ENCODE results near the gene MARF1.

MARF1 gene

DNA sequence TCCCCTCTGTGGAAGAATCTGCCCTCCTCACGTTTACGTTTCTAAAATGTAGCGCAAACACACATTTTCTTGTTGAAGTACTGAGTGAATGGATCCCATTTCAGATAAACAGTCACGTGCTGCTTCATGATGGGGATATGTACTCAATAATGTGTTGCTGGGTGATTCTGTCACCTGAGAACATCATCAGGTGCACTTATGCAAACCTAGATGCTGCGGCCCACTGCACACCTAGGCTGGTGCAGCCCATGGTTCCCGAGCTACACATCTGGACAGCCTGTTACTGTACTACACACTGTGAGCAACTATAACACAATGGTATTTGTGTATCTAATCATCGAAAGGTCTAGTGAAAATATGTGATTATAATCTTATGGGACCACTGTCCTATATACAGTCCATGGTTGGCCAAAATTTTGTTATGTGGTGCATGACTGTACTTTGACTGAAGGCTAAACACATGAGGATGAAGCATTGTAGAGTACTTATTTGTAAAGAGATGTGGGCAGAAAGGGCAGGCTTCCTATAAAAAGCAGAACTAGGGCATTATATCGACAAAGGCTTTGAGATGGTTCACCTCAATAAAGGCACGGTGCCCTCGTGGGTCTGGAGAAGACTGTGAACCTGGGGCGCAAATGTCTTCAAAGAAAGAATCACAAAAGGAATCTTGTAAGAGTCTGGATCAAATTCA lies 26.3 kb downstream of the MARF1 start:
- no peak for DNase-seq (ENCODE audit: low read depth, low spot score)
- peaks cover 74% of the 10 kb centered on the region for H3K36me3 ChIP-seq (ENCODE audit: insufficient read depth, insufficient read length, low read length)
- H3K9me3 ChIP-seq (ENCODE audit: insufficient read depth, low read length): no peaks in the 10 kb centered on the region
- no peaks in the 10 kb centered on the region for H3K4me1 ChIP-seq (ENCODE audit: insufficient read depth, insufficient read length)
- TF ChIP-seq ZNF274 (IDR thresholded peaks at IDR 0.05; ENCODE audit: low read depth, low read length) (no peak), YY1 (IDR thresholded peaks at IDR 0.05; ENCODE audit: insufficient read depth, insufficient read length) (no peak), SUZ12 (IDR thresholded peaks at IDR 0.05; ENCODE audit: extremely low read depth, insufficient read depth, insufficient read length) (no peak)
- H3K4me3 ChIP-seq (ENCODE audit: insufficient read length, low read depth): no peak overlapping the region
- H3K27me3 ChIP-seq (ENCODE audit: insufficient read depth, insufficient read length): no peaks in the 10 kb centered on the region
- H3K9ac ChIP-seq (ENCODE audit: insufficient read length, low read depth): no peak overlapping the region

DNA sequence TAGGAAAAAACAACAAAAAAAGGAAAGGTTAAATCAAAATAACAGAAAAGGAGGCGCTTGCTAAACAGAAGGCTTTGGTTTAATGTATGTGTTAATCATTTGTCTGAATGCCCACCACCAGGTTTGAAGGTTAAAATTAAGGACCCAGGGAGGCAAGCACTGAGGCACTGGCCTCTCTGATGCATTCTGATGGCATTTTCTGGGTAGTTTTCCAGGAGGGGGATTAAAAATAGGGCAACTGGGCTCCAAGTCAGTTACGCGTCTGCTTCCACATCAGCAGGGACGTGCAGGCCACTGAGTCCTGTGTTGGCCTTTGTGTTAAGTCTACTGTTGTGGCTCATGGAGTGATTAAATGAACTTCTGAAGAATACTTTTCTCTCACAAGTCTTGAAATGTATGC lies 26.9 kb downstream of the MARF1 start:
- peaks cover 72% of the 10 kb centered on the region for H3K36me3 ChIP-seq (ENCODE audit: insufficient read depth, insufficient read length, low read length)

DNA sequence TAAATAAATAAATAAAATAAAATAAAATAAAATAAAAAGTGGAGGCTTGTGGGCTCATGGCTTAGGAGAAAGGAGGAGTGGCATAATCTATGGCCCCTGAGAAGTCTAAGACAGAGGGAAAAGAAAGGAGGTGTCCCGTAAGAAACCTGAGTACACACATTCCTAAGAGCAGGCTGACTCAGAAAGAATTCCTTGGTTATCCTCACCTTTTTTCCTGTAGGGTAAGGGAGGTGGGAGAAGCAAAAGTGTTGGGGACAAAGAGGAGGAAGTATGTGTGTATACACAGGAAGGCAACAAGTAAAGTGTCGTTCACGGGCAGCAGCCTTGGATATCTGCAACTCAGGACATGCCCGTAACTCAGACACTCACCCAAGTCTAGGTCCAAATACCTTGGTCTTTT lies 29.3 kb downstream of the MARF1 start:
- TF ChIP-seq YY1 (IDR thresholded peaks at IDR 0.05; ENCODE audit: insufficient read depth, insufficient read length) (no peak), ZNF274 (IDR thresholded peaks at IDR 0.05; ENCODE audit: low read depth, low read length) (no peak), SUZ12 (IDR thresholded peaks at IDR 0.05; ENCODE audit: extremely low read depth, insufficient read depth, insufficient read length) (no peak)
- Histone ChIP-seq H3K9ac (ENCODE audit: insufficient read length, low read depth) (no peak overlapping the region), H3K27me3 (ENCODE audit: insufficient read depth, insufficient read length) (no peaks in the 10 kb centered on the region), H3K4me1 (ENCODE audit: insufficient read depth, insufficient read length) (no peaks in the 10 kb centered on the region), H3K9me3 (ENCODE audit: insufficient read depth, low read length) (no peaks in the 10 kb centered on the region), H3K36me3 (ENCODE audit: insufficient read depth, insufficient read length, low read length) (peaks cover 58% of the 10 kb centered on the region), H3K4me3 (ENCODE audit: insufficient read length, low read depth) (no peak overlapping the region)
- peak; percentile 33 for DNase-seq (ENCODE audit: low read depth, low spot score)

More for the DNA sequence above, 26.9 kb downstream of the MARF1 start:
- DNase-seq (ENCODE audit: low read depth, low spot score): no peak
- Histone ChIP-seq H3K9ac (ENCODE audit: insufficient read length, low read depth) (no peak overlapping the region), H3K27me3 (ENCODE audit: insufficient read depth, insufficient read length) (no peaks in the 10 kb centered on the region), H3K4me3 (ENCODE audit: insufficient read length, low read depth) (no peak overlapping the region), H3K4me1 (ENCODE audit: insufficient read depth, insufficient read length) (no peaks in the 10 kb centered on the region), H3K9me3 (ENCODE audit: insufficient read depth, low read length) (no peaks in the 10 kb centered on the region)
- TF ChIP-seq SUZ12 (IDR thresholded peaks at IDR 0.05; ENCODE audit: extremely low read depth, insufficient read depth, insufficient read length) (no peak), ZNF274 (IDR thresholded peaks at IDR 0.05; ENCODE audit: low read depth, low read length) (no peak), YY1 (IDR thresholded peaks at IDR 0.05; ENCODE audit: insufficient read depth, insufficient read length) (no peak)

DNA sequence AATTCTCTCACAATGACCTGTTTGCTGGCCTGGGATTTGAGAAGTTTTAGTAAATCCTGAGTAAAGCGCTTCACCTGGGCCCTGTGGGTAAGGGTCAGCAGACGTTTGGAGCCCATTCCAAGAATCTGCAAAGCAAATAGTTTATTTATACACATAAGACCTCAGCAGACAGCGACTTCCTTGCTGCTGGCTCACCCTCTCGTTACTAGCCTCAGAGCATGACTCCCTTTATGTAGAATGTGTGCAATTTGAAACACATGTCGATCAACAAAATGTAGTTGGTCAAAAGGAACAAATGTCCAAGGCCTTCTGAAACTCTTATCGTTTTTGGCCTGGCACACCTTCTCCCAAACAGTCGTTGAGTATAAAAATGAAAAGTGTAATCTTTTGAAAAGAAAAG lies 31.3 kb downstream of the MARF1 start:
- Histone ChIP-seq H3K4me1 (ENCODE audit: insufficient read depth, insufficient read length) (peaks cover 8% of the 10 kb centered on the region), H3K36me3 (ENCODE audit: insufficient read depth, insufficient read length, low read length) (peaks cover 52% of the 10 kb centered on the region), H3K4me3 (ENCODE audit: insufficient read length, low read depth) (no peak overlapping the region), H3K9me3 (ENCODE audit: insufficient read depth, low read length) (no peaks in the 10 kb centered on the region), H3K27me3 (ENCODE audit: insufficient read depth, insufficient read length) (no peaks in the 10 kb centered on the region), H3K9ac (ENCODE audit: insufficient read length, low read depth) (no peak overlapping the region)
- no peak for DNase-seq (ENCODE audit: low read depth, low spot score)
- TF ChIP-seq SUZ12 (IDR thresholded peaks at IDR 0.05; ENCODE audit: extremely low read depth, insufficient read depth, insufficient read length) (no peak), ZNF274 (IDR thresholded peaks at IDR 0.05; ENCODE audit: low read depth, low read length) (no peak), YY1 (IDR thresholded peaks at IDR 0.05; ENCODE audit: insufficient read depth, insufficient read length) (no peak)

DNA sequence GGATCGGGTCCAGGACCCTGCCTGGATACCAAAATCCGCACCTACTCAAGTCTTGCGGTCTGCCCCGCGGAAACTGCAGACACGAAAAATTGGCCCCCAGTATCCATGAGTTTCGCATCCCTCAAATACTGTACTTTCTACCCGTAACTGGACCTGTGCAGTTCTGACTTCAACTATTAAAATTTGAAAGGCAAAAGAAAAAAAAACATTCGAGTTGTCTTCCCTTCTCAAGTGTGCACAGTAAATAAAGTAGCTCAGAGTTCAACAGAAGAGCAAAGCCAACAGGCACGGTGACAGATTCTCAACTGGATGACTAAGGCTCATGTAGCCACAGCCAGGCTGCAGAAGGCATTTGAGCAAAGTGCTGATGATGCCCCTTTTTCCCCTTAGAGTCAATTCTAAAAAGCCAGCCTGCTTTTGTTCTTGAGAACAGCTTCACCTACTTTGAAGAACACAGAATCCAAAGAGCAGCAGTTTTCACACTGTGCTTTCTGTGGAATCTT lies 32.5 kb downstream of the MARF1 start:
- no peak for TF ChIP-seq ZNF274 (IDR thresholded peaks at IDR 0.05; ENCODE audit: low read depth, low read length)
- no peak for TF ChIP-seq YY1 (IDR thresholded peaks at IDR 0.05; ENCODE audit: insufficient read depth, insufficient read length)
- no peak for TF ChIP-seq SUZ12 (IDR thresholded peaks at IDR 0.05; ENCODE audit: extremely low read depth, insufficient read depth, insufficient read length)
- Histone ChIP-seq H3K9me3 (ENCODE audit: insufficient read depth, low read length) (no peaks in the 10 kb centered on the region), H3K36me3 (ENCODE audit: insufficient read depth, insufficient read length, low read length) (peaks cover 52% of the 10 kb centered on the region), H3K9ac (ENCODE audit: insufficient read length, low read depth) (no peak overlapping the region), H3K4me3 (ENCODE audit: insufficient read length, low read depth) (no peak overlapping the region), H3K4me1 (ENCODE audit: insufficient read depth, insufficient read length) (peaks cover 8% of the 10 kb centered on the region), H3K27me3 (ENCODE audit: insufficient read depth, insufficient read length) (no peaks in the 10 kb centered on the region)
- DNase-seq (ENCODE audit: low read depth, low spot score): no peak

DNA sequence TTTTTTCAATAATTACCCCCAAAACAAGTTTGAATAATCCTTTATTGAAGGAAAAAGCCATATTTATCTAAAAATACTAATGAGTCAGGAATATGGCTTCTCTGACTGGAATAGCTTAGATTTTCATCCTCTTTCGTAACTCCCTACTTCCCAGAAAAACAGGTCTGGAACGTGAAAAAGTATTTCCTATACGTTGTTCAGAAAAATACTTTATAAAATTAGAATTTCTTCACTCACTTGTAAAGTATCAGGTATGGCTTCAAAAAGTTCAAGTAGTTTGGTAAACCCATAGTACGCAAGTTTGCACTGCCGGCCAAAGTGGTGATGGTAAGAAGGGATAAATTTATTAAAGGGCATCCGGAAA lies 33.7 kb downstream of the MARF1 start:
- TF ChIP-seq ZNF274 (IDR thresholded peaks at IDR 0.05; ENCODE audit: low read depth, low read length) (no peak), SUZ12 (IDR thresholded peaks at IDR 0.05; ENCODE audit: extremely low read depth, insufficient read depth, insufficient read length) (no peak), YY1 (IDR thresholded peaks at IDR 0.05; ENCODE audit: insufficient read depth, insufficient read length) (no peak)
- no peak for DNase-seq (ENCODE audit: low read depth, low spot score)
- H3K36me3 ChIP-seq (ENCODE audit: insufficient read depth, insufficient read length, low read length): peaks cover 57% of the 10 kb centered on the region
- no peak overlapping the region for H3K4me3 ChIP-seq (ENCODE audit: insufficient read length, low read depth)
- H3K27me3 ChIP-seq (ENCODE audit: insufficient read depth, insufficient read length): no peaks in the 10 kb centered on the region
- no peak overlapping the region for H3K9ac ChIP-seq (ENCODE audit: insufficient read length, low read depth)
- no peaks in the 10 kb centered on the region for H3K9me3 ChIP-seq (ENCODE audit: insufficient read depth, low read length)
- peaks cover 8% of the 10 kb centered on the region for H3K4me1 ChIP-seq (ENCODE audit: insufficient read depth, insufficient read length)

DNA sequence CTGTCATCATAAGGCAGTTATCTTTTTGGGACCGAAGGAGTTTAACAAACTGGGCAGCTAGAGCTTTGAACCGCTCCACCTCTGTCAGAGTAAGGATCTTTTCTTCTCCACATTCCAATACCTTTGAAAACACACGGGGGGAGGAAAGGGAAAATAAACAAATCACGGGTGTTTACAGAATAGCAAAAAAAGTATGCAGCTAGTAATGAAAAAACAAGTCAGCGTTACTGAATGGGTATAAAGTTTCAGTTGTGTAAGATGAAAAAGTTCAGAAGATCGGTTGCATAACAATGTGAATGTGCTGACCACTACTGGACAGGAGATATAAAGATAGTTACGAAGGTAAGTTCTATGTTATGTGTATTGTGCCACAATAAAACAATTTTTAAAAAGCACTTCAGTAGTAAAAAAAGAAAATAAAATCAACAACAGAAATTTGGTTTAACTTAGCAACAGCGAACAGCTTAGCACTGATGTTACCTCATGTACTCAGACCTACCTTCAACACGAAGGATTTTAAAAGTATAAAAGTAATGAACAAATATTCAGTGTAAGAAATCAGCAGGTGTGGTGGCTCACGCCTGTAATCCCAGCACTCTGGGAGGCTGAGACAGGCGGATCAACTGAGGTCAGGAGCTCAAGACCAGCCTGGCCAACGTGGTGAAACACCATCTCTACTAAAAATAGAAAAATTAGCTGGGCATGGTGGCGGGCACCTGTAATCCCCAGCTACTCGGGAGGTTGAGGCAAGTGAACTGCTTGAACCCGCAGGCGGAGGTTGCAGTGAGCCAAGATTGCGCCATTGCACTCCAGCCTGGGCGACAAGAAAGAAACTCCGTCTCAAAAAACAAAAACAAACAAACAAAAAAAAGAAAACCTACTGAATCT lies 34.3 kb downstream of the MARF1 start:
- Histone ChIP-seq H3K27me3 (ENCODE audit: insufficient read depth, insufficient read length) (no peaks in the 10 kb centered on the region), H3K9me3 (ENCODE audit: insufficient read depth, low read length) (no peaks in the 10 kb centered on the region), H3K9ac (ENCODE audit: insufficient read length, low read depth) (no peak overlapping the region), H3K36me3 (ENCODE audit: insufficient read depth, insufficient read length, low read length) (peaks cover 63% of the 10 kb centered on the region), H3K4me1 (ENCODE audit: insufficient read depth, insufficient read length) (peaks cover 8% of the 10 kb centered on the region), H3K4me3 (ENCODE audit: insufficient read length, low read depth) (no peak overlapping the region)
- DNase-seq (ENCODE audit: low read depth, low spot score): no peak
- TF ChIP-seq ZNF274 (IDR thresholded peaks at IDR 0.05; ENCODE audit: low read depth, low read length) (no peak), SUZ12 (IDR thresholded peaks at IDR 0.05; ENCODE audit: extremely low read depth, insufficient read depth, insufficient read length) (no peak), YY1 (IDR thresholded peaks at IDR 0.05; ENCODE audit: insufficient read depth, insufficient read length) (no peak)

Measured in NT2/D1 (cell line).